Choroid plexus epithelial cell (primary cell): ENCODE measurements around the gene EGF.

ENCODE experiments used
- DNase-seq: peaks from one replicate; pipeline ENCODE4 v3.0.0-alpha.2; 2010; ENCODE audit warnings: low read depth
- H3K4me3 ChIP-seq: 2 replicates; pipeline ENCODE4 v1.5.1; 2011; ENCODE audit warnings: low read depth, mild to moderate bottlenecking, control low read depth, low read length, moderate library complexity
- CTCF ChIP-seq: conservative IDR thresholded peaks from 2 replicates; pipeline ENCODE4 v1.5.1; 2011; ENCODE audit warnings: low read depth, mild to moderate bottlenecking, control low read depth, inconsistent platforms, low read length, moderate library complexity

The EGF gene

GRCh38 chr4:110012917-110013316 lies 100.2 kb downstream of the EGF start:
- no peak overlapping the region for H3K4me3 ChIP-seq
- DNase-seq, result no peak
- no peak for TF ChIP-seq CTCF

GRCh38 chr4:110014233-110014632 lies 101.5 kb downstream of the EGF start:
- no peak overlapping the region for H3K4me3 ChIP-seq
- no peak for DNase-seq
- TF ChIP-seq CTCF, result no peak

GRCh38 chr4:110019153-110019552 lies 106.5 kb downstream of the EGF start:
- no peak overlapping the region for H3K4me3 ChIP-seq
- no peak for TF ChIP-seq CTCF
- no peak for DNase-seq

- no peak overlapping the region for H3K4me3 ChIP-seq
- peak; percentile 83 for DNase-seq
- TF ChIP-seq CTCF, result no peak
Observed at GRCh38 chr4:110020139-110020538, 107.5 kb downstream of the EGF start.

- TF ChIP-seq CTCF, result no peak
- no peak overlapping the region for H3K4me3 ChIP-seq
- DNase-seq, result no peak
Observed at GRCh38 chr4:110020646-110021443, 108.2 kb downstream of the EGF start.

- no peak for DNase-seq
- no peak overlapping the region for H3K4me3 ChIP-seq
- no peak for TF ChIP-seq CTCF
Observed at GRCh38 chr4:110022457-110022856, 109.8 kb downstream of the EGF start.

- no peak for DNase-seq
- TF ChIP-seq CTCF, result no peak
- no peak overlapping the region for H3K4me3 ChIP-seq
Observed at GRCh38 chr4:110025056-110025455, 112.4 kb downstream of the EGF start.
